ENCODE results near the gene UBB. TPM values are rescaled to one million over a fixed set of nuclear protein-coding genes. Genes with fewer than 3 reads are reported as not detected.

UBB gene
- total and polyA plus RNA-seq, 2 of the 4 experiments (the other 2 are of a cell fraction), result 2,561 to 4,283 TPM

GRCh38 chr17:16406742-16407674 lies 26.1 kb downstream of the UBB start:
- H4K8ac ChIP-seq (ENCODE audit: low read depth in 2 of 2, low read length in 2 of 2), result peak overlapping the region; percentile 40 to 95; a peak in 3 of 4 replicates
- H3K14ac ChIP-seq (replicated peaks; ENCODE audit: low read depth, low read length), result peak overlapping the region; percentile 84
- H2AK5ac ChIP-seq (ENCODE audit: low read depth, low read length), result 0 out of 2 replicates have a peak overlapping the region, but pooled peaks have one; percentile 1
- DNase-seq (no peak), ATAC-seq (ENCODE audit: low read depth) (peak; percentile 45)
- H3K9me3 ChIP-seq (ENCODE audit: control insufficient read depth, insufficient read depth, low read length), result no peaks in the 10 kb centered on the region
- peak overlapping the region; percentile 51 for H3K9ac ChIP-seq (ENCODE audit: low read depth, low read length)
- H2AK9ac ChIP-seq (replicated peaks; ENCODE audit: low read depth, low read length, poor library complexity), result peak overlapping the region; percentile 94
- H3K4me2 ChIP-seq (ENCODE audit: low read depth, low read length), result peak overlapping the region; percentile 87
- H3K18ac ChIP-seq (ENCODE audit: low read depth, low read length), result peak overlapping the region; percentile 34
- no peaks in the 10 kb centered on the region for H3K79me1 ChIP-seq (ENCODE audit: low read depth in 1 of 2, low read length in 2 of 2)
- H3K36me3 ChIP-seq (ENCODE audit: control insufficient read depth, insufficient read depth, low read length), result no peaks in the 10 kb centered on the region
- dilution Hi-C loops (cut with HindIII; ENCODE audit: low sequenced_read_pairs, unreplicated experiment) (no loop called here), intact Hi-C loops (cut with micrococcal nuclease) (no loop called here), in situ Hi-C loops (cut with MboI; ENCODE audit: low sequenced_read_pairs) (no loop called here)
- H3K4me3 ChIP-seq (ENCODE audit: insufficient read depth, low read depth, low read length), result peak overlapping the region; percentile 43
- H3K27me3 ChIP-seq (ENCODE audit: control insufficient read depth, insufficient read depth, low read length), result no peaks in the 10 kb centered on the region
- ChIA-PET CTCF (no interaction called here), POLR2A (ENCODE audit: unreplicated experiment) (interaction anchor here (0.5 kb wide), 1 partner anchor 35 kb away, joined by 3 read pairs; no protein-coding TSS in a partner anchor)
- H3K4me1 ChIP-seq (ENCODE audit: control insufficient read depth, insufficient read depth, low read length), result peaks cover 2% of the 10 kb centered on the region
- H4K5ac ChIP-seq (ENCODE audit: low read depth, low read length), result peak overlapping the region; percentile 84
- no peaks in the 10 kb centered on the region for H4K20me1 ChIP-seq (ENCODE audit: insufficient read depth, low read length)
- H3K4ac ChIP-seq (ENCODE audit: low read depth, low read length), result peak overlapping the region; percentile 89
- WGBS, 2 experiments (ENCODE audit: extremely low coverage in 2 of 2, insufficient read length in 1 of 2), result 15% methylated on average over 23 of the region's 67 CpGs; no CpG with 5 or more reads in 1 of the 2 experiments
- H2BK15ac ChIP-seq (ENCODE audit: low read depth, low read length), result peak overlapping the region; percentile 26; the same call in 1 of the 3 replicates
- H3K56ac ChIP-seq (ENCODE audit: extremely low read depth, insufficient read depth, low read length), result no peak overlapping the region
- H3K23ac ChIP-seq (ENCODE audit: low read depth, low read length), result peak overlapping the region; percentile 94; the same call in 1 of the 2 replicates
- no peak overlapping the region; the same call in 1 of the 2 replicates for H3K27ac ChIP-seq (ENCODE audit: insufficient read depth, low read length)
- BruUV-seq (replicated peaks), result no TSS peak
- H3K9me1 ChIP-seq (ENCODE audit: insufficient read depth, low read length), result no peaks in the 10 kb centered on the region
- peak overlapping the region; percentile 90 for H4K91ac ChIP-seq (ENCODE audit: insufficient read depth, low read depth, low read length)
- H2AFZ ChIP-seq (replicated peaks; ENCODE audit: low read length, poor library complexity), result peak overlapping the region; percentile 97
- TF ChIP-seq MAZ (IDR thresholded peaks at IDR 0.05; ENCODE audit: borderline replicate concordance, low read depth, low read length) (0 out of 2 replicates have a peak, but pooled peaks have one; percentile 18), RAD21 (IDR thresholded peaks at IDR 0.05; ENCODE audit: low read length) (no peak), NFE2L2 (IDR thresholded peaks at IDR 0.05; ENCODE audit: low read depth, low read length) (no peak), RFX5 (IDR thresholded peaks at IDR 0.05; ENCODE audit: low read depth, low read length) (no peak)
- H2BK20ac ChIP-seq (ENCODE audit: low read depth, low read length), result no peak overlapping the region; the same call in 1 of the 2 replicates
- no peak overlapping the region for H2BK5ac ChIP-seq (ENCODE audit: low read depth, low read length, poor library complexity, severe bottlenecking)
- H2BK120ac ChIP-seq (ENCODE audit: low read depth, low read length), result peak overlapping the region; percentile 91
